ENCODE results near the gene LRRC4C.

GRCh38 chr11:40825201-40825834 lies 634.1 kb downstream of the LRRC4C start:
- TF ChIP-seq POLR2AphosphoS5 (IDR thresholded peaks at IDR 0.05; ENCODE audit: low read depth, low read length) (no peak), POLR2A (IDR thresholded peaks at IDR 0.05; ENCODE audit: low read depth, low read length) (no peak)

Data from GM12892 (cell line).